ENCODE results near the gene ANKFY1.

The ANKFY1 gene, protein sequence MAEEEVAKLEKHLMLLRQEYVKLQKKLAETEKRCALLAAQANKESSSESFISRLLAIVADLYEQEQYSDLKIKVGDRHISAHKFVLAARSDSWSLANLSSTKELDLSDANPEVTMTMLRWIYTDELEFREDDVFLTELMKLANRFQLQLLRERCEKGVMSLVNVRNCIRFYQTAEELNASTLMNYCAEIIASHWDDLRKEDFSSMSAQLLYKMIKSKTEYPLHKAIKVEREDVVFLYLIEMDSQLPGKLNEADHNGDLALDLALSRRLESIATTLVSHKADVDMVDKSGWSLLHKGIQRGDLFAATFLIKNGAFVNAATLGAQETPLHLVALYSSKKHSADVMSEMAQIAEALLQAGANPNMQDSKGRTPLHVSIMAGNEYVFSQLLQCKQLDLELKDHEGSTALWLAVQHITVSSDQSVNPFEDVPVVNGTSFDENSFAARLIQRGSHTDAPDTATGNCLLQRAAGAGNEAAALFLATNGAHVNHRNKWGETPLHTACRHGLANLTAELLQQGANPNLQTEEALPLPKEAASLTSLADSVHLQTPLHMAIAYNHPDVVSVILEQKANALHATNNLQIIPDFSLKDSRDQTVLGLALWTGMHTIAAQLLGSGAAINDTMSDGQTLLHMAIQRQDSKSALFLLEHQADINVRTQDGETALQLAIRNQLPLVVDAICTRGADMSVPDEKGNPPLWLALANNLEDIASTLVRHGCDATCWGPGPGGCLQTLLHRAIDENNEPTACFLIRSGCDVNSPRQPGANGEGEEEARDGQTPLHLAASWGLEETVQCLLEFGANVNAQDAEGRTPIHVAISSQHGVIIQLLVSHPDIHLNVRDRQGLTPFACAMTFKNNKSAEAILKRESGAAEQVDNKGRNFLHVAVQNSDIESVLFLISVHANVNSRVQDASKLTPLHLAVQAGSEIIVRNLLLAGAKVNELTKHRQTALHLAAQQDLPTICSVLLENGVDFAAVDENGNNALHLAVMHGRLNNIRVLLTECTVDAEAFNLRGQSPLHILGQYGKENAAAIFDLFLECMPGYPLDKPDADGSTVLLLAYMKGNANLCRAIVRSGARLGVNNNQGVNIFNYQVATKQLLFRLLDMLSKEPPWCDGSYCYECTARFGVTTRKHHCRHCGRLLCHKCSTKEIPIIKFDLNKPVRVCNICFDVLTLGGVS

DNA sequence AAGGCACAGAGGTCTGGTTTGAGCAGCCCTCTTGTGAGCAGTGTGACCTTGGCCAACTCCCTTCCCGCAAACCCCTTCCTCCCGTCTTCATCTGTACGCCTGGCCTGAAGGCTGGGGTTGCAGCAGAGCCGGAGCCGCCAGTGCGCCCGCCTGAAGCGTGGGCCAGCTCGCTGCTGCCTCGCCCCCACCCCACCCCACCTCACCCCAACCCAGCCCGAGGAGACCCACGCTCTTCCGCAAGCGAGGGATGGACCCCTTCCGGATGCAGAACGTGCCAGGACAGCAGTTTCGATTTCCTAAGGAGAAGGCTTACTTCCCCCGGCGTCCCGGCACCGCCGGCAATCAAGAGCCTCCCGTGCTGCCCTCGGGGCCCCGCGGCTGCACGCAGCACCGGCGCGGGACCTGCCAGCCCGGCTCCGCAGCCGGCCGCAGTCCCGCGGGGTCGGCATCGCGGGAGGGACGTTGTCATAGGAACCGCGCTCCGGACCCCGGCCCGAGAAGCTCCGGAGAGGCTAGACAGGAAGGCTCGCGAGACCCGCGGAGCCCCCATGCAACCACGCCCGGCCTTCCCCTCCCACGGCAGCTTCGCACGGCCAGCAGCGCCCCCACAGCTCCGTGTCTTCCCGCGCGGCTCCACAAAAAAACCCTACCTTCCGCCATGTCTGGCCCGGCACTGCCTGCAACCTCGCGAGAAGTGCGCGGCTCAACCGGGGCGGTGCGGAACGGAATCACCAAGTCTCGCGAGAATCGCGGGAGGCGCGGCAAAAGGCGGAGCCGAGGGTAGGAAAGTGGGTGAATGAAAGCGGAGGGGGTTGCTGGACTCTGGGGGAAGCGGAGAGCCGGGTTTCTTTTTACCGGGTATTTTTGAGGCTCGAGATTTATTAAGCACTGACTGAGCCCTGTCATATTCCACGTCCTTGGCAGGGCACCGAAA lies at the start of gene ANKFY1:
Gene ANKFY1 (minus strand): TSS at position 698 of the 934 bp plus-strand sequence. CDS start 38 bp downstream, at position 660.
- DNase-seq (ENCODE audit: low read depth in 3 of 3) = peak; percentile 94 to 98 (median 97)

DNA sequence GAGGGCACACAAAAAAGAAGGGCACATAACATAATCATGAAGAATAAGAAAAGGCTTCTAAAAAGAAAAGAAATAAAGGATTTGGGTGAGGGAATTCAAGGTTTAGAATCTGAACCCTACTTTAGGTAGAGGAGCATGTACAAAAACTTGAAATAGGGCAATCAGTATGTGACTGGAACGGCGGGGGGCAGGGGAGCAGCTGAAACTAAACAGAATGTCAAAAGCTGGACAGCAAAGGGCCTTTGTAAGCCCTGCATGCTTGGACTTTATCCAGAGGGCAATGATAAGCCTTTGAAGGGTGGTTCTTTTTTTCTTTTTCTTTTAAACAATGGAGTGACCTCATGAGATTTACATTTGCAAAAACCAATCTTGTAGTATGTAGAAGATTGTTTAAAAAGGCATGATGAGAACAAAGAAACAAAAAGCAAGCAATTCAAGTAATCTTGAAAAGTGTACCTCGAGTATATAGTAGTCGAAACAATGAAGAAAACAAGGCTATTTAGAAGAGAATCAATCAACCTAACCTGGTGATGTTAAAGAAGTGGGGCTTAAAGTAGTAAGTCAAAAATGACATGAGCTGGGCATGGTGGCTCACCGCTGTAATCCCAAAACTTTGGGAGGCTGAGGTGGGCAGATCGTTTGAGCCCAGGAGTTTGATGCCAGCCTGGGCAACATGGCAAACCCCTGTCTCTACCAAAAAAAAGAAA lies 46.7 kb upstream of the ANKFY1 start:
- DNase-seq (ENCODE audit: low read depth in 3 of 3) = no peak

DNA sequence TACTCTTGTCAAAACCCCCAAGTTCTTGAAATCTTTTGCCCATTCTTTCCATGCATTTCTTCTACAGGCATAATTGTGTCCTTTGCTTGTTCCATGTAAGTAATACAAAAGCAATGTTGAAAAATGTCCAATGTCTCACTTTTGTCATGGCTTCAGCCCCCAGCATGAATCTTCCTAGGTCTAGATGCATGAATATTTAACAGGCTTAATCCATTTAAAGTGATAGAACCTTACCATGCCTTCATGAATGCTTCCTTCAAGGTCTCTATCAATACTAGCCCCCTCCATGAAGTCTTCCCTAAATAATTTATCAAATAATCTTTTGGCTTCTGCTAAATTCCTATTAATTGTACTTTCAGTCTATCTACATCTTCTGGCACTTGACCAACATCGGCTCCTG lies 46.1 kb upstream of the ANKFY1 start:
- DNase-seq (ENCODE audit: low read depth in 3 of 3) = no peak

DNA sequence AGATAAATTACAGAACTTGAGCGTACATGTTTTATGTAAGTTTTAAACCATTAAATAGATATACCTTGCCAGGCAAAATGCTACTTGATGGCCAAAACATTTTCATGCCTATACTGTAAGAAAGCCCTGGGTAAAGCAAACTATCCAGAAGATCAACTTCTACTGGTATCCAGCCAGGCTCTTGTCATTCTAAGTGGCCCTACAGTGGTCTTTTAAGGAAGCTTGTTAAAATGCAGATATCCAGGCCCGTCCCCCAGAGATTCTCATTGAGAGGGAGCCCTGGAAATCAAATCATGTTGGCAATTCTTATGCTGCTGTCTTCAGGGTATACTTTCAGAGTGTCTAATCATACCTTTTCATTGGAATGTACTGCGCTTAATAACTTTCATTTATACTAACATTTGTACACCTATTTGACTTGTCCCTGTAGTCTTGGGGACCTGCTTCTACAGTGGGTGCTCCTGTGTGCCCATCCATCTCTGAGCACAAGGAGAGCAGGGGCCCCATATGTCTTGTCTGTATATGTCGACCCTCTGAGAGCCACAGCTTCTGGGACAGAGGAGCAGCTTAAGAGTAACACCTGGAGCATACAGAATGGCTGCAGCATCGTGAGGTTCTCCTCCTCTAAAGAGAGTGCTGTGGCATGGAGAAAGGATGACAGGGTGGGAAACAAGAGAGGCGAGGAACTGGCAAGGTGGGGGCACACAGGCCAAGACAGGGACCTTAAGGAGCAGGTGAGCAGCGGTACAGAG lies 43.6 kb upstream of the ANKFY1 start:
- no peak for DNase-seq (ENCODE audit: low read depth in 3 of 3)

DNA sequence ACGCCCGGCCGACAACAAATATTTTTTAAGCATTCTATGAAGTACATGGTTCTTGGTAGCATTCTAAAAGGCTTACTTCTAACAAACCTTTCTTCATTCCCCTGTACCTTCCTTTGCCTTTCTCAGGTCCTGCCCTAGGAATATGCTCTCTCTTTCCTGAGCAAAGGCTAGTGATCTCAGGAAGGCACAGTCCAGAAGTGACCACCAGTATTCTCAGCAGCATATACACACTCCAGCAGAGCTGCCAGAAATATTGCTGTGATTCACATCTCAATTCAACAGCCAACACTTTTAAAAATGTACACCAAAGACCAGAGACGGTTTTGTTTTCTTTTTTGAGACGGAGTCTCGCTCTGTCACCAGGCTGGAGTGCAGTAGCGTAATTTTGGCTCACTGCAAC lies 41.4 kb upstream of the ANKFY1 start:
- DNase-seq (ENCODE audit: low read depth in 3 of 3) = no peak

DNA sequence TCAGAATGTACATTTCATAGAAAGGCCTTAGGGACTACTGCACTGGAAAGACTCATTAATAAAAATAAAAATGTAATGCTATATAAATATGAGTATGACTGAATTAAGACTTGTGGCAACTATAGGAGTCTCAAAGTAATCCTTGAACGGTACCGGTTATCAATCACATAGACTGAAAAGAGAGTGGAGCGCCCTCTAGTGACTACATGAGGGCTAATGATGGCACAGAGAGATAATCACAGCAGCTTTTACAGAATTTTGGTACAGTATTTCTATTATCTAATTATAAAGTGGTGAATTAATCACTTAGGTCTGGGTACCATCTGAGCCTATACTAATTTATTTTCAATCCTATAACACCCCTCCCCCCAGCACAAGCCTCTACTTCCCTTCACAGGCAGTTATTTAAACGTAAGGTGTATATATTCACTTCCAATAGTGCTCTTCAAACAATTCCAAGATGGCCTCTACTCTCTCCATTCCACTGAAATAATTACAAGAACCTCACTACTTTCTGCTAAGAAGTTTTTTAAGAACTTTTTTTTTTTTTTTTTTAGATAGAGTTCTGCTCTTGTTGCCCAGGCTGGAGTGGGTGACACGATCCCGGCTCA lies 40.7 kb upstream of the ANKFY1 start:
- DNase-seq (ENCODE audit: low read depth in 3 of 3) = peak; percentile 9 to 47 (median 21)

DNA sequence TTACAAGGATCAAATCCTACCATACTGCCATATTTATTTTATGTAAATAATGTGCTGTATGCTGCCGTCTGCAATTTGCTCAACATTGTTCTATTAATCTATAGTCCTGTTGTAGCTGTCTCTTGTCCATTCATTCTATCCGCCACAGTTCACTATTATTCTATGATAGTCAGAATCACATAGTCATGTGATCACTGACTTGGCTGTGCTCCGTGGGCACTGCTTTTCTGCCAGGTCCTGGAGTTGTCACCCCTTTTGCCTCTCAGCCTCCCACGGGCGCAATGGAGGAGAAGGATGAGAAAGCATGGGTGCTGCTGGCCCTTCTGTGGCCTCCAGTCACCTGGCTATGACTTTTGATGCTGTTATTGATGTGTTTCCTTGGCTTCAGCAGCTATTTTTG lies 37.3 kb upstream of the ANKFY1 start:
- DNase-seq (ENCODE audit: low read depth in 3 of 3) = no peak

DNA sequence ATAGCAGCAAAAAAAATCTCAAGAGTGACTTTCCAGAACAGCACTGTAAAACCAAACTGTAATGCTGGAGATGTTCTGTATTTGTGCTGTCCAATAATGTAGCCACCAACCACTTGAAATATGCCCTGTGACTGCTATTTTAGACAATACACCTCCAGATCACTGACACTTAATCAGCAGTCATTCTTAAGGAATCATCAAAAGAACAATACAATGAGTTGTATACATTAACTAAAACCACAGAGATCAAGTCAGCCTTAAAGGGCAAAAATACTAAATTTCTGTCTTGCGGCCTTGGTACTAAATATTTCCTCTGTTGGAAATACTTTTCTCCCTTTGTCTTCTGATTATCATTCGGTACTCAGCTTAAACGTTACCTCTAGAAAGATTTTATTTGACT lies 33.6 kb upstream of the ANKFY1 start:
- DNase-seq (ENCODE audit: low read depth in 3 of 3) = no peak

DNA sequence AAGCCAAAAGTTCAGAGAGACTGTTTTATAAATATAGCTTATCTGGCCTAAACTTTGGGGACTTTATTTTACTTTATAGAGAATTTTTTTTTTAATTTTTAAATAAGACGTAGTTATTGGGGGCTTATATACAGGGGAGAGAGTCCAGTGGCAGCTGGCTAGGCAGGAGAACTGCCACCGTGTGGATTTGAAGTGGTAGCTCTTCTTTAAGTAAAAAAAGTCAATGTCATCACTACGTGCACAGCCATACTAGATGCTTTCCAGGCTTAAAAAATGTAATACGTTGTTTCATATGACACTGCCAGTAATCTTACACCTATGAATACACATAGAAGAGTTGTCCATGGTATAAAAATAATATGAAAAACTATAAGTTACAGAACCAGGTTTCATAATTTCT lies 31.9 kb upstream of the ANKFY1 start:
- DNase-seq (ENCODE audit: low read depth in 3 of 3) = no peak

DNA sequence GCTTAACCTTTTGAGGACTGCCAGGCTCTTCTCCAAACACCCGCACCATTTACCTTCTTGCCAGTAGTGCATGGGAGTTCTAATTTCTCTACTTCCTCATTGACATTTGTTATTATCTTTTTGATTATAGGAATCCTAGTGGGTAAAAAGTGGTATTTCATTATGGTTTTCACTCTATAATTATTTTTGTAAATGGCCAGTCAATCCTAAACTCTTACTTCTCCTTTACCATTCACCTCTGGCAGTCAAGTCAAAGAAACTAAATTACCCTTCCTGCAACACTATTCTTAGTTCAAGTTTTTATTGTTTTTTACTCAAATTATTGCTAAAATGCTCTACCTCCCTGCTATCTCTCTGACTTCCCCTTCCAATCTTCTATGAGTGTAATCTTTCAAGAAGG lies 29.8 kb upstream of the ANKFY1 start:
- no peak for DNase-seq (ENCODE audit: low read depth in 3 of 3)

DNA sequence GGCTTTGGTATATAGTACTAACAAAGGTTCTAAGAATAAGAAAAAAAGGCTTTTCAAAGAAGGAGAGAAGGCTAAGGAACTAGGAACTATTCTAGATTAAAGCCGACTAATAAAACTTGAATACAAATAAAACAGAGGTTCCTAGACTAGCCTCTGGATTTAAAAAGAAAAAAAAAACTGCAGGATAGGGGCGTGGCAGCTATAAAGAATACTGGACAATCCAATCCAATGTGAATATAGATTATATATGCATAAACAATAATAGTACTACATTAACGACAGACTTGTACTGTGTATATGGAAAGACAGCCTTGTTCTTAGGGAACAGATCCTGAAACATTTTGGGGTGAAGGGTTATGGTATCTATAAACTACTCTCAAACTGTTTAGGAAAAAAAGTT lies 23.9 kb upstream of the ANKFY1 start:
- DNase-seq (ENCODE audit: low read depth in 3 of 3) = no peak

DNA sequence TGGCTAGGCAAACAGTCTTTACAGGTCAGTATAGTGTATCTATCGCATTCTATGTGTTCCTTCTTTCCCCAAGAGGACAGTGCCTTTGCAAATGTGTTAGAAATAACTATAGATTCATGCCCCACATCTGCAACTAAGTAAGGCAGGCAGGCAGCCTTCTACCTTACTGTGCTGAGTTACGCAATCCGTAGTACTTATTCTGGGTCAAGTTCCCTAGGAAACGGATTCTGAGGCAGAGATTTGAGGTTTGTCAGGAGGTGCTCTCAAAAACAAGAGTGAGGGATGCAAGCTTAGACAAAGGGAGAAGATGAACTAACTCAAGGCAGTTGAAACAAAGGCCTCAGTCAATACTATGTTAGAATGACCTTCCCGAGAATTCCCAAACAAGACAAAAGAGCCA lies 12.7 kb upstream of the ANKFY1 start:
- DNase-seq (ENCODE audit: low read depth in 3 of 3) = no peak

DNA sequence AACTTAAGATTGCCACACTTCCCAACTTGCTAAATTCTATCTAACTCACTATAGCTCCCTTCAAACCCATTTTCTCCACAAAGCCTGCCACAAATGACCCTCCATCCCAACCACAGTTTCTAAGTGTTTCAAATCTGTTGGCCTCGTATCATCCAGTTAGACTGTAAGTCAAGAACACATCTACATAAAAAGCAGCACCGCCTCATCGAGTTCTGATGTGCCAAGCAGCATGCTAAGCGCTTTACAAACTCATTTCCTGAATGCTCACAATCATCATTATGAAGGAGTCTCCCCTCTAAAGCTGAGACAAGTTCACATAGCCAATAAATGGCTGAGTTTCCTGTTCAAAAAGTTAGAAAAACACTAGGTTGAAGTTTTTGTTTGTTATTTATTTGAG lies 9.2 kb upstream of the ANKFY1 start:
- DNase-seq (ENCODE audit: low read depth in 3 of 3) = no peak

DNA sequence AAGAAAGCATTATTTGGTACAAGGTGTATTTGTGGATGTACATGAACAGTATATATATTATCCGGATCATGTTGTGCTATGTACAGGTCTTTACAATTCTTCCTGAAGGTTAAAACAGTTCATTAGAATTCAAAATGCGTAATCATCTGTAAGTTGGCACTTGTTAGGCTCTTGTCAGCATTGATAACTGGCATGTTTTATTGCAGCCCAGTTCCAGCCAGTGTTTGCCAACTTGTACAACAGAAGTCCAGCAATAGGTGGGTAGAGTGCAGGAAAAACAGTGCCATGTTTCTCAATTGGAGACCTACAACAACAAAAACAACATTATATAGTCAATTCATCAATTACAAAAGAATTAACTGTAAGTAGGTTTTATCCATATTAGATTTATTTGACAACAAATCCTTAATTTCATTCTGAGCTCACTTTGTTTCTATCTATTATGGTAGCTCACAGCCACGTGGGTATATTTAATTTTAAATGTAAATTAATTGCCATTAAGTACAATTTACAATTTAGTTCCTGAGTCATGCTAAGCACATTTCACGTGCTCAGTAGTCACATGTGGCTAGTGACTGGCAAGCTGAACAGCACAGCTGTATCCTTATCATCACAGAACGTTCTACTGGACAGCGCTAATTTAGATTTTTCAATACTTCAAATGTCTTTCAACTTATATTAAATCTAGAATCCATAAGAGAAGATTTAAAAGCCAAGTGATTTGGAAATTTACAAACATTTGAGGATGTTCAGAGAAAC lies 8.6 kb upstream of the ANKFY1 start:
- DNase-seq (ENCODE audit: low read depth in 3 of 3) = no peak

DNA sequence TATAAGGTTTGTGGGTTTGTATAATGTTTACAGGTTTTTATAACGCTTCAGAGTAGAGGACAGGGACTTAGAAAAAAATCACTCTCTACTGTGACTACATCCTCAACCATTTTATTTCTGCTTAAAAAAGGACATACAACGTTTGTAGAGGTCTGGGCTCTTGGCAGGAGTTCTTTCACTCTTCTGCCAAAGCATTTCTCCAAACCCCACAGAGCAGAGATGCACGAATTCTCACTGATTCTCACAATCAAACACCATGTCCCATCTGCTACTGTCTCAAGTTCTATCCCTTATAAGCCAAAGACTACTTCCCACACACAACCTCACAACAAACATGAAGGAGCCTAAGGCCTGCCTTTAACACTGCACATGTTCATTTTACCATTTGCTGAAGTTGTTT lies 7.0 kb upstream of the ANKFY1 start:
- no peak for DNase-seq (ENCODE audit: low read depth in 3 of 3)

DNA sequence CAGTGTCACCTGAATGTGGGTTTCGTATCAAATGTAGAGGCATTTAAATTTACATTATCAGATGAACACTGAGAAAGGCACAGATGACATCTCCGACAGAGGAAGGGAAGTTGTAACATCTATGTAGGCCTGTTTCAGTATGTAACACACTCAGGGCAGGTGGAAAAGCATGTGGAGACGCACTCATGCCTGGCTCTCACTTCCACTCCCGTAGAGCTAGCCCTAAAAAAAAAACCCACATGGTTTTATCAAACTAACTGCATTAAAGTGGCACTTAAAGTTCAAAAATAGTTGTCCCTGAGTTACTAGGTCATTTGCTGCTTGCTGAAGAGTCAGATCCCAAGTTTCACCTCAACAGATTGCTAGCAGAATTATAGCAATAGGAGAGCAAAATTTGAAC lies 6.1 kb upstream of the ANKFY1 start:
- DNase-seq (ENCODE audit: low read depth in 3 of 3) = no peak

DNA sequence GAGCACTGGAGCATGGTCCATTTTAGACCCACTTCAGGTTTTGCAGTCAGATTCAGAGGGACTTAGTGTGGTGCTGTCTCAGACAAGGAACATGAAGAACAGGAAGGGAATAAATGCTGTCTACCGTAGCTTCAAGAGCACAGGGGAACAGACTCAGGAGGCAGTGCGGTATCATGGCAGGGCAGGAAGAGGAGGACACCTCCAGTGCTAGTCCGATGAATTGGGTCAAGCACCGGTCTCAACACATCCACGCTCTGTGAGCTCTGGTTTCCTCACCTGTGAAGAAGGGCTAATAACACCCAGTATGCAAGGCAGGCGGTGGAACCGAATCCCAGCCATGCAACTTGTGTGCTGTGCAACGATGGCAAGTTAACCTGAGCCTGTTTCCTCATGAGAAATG lies 3.6 kb upstream of the ANKFY1 start:
- DNase-seq (ENCODE audit: low read depth in 3 of 3) = no peak

DNA sequence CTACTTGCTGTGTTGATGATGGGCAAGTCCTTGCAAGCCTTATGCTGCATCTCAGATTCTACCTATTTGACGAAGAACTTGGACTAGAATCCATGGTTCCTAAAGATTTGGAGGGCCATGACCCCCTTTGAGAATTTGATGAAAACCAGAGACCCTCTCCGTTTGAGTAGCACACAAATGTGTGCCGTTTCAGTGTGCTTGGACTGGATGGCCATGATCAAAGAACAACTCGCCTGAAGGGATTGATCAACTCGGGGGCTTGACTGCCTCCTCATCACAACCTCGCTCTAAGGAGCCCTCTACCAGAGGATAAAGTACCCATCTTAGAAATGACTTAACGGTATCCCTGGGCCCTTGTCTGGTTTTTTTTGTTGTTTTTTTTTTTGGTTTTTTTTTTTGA lies 2.8 kb upstream of the ANKFY1 start:
- no peak for DNase-seq (ENCODE audit: low read depth in 3 of 3)

DNA sequence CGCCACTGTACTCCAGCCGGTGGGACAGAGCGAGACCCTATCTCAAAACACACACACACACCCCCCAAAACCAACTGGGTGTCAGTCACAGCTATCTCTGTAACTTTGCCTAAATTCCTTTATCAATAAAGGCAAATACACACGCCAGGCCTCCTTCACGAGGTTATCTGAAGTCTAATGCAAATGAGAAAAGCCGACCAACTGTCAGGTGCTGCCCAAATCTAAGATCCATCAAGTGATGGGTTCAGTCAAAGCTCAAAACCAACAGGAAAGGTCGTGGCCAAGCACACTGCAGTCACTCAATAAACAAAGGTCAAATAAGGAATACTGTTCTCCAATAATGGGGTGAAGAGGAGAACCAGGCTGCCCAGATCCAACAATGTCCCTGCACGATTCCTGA lies 1.1 kb downstream of the ANKFY1 start:
- no peak for DNase-seq (ENCODE audit: low read depth in 3 of 3)
